NT2/D1 (cell line): ENCODE data around the gene DGKH.

Experiments used
- SUZ12 ChIP-seq: IDR thresholded peaks from 2 replicates; pipeline ENCODE4 v1.6.1; 2011; ENCODE audit not compliant: insufficient read length, insufficient read depth; ENCODE audit errors: extremely low read depth
- YY1 ChIP-seq: IDR thresholded peaks from 2 replicates; pipeline ENCODE4 v1.6.1; 2011; ENCODE audit not compliant: insufficient read length, insufficient read depth
- ZNF274 ChIP-seq: IDR thresholded peaks from 2 replicates; pipeline ENCODE4 v1.6.1; 2011; ENCODE audit warnings: mild to moderate bottlenecking, low read depth, low read length

DNA sequence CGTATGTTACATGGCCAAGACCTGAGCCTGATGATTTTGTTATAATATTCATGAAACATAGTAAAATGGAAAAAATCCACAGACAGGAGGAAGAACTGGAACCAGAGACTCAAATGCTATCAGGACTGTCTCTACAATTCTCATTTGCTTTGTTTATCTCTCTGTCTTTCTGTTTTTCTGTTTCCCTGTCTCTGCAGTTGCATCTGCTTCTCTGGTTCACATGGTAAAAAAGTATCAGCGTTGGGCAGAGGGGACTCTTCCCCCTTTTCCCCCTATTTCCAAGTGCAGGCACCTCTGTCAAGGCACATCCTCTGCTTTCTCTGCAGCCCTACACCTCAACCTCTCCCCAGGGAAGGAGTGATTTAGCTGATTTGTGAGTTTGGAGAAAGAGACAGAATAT, 46.4 kb upstream of the DGKH start:
- TF ChIP-seq YY1, result no peak
- TF ChIP-seq SUZ12, result no peak
- no peak for TF ChIP-seq ZNF274
